HEK293 (cell line): ENCODE measurements around the gene DNAJB6.

Experiments used
- ZNF24 ChIP-seq: fragments of 450-650 bp; formaldehyde crosslinking; IDR thresholded peaks from 2 replicates; pipeline ENCODE4 v1.5.1; 2016; ENCODE audit warnings: missing biosample characterization, missing genetic modification characterization
- ZNF274 ChIP-seq, 2 experiments: fragments of 200-500 bp in 1 of 2; fragments of 450-650 bp in 1 of 2; sonication (Bioruptor generic) in 1 of 2; formaldehyde crosslinking in 1 of 2; IDR thresholded peaks; 2 replicates each; pipeline versions ENCODE4 v1.5.1 to v1.6.1; 2014 to 2016; ENCODE audit warnings: borderline replicate concordance in 1 of 2, inconsistent platforms in 1 of 2, low read length in 1 of 2, missing biosample characterization in 1 of 2, missing genetic modification characterization in 1 of 2
- ZNF501 ChIP-seq: fragments of 450-650 bp; formaldehyde crosslinking; IDR thresholded peaks from 2 replicates; pipeline ENCODE4 v1.5.1; 2016; ENCODE audit warnings: missing biosample characterization, missing genetic modification characterization
- TF ChIP-seq, protein P1 (sequence below): fragments of 450-650 bp; formaldehyde crosslinking; IDR thresholded peaks from 2 replicates; pipeline ENCODE4 v1.5.1; 2016; ENCODE audit warnings: missing biosample characterization, missing genetic modification characterization

GRCh38 chr7:157412491-157413180 lies 75.8 kb downstream of the DNAJB6 start:
- TF ChIP-seq, protein P1, sequence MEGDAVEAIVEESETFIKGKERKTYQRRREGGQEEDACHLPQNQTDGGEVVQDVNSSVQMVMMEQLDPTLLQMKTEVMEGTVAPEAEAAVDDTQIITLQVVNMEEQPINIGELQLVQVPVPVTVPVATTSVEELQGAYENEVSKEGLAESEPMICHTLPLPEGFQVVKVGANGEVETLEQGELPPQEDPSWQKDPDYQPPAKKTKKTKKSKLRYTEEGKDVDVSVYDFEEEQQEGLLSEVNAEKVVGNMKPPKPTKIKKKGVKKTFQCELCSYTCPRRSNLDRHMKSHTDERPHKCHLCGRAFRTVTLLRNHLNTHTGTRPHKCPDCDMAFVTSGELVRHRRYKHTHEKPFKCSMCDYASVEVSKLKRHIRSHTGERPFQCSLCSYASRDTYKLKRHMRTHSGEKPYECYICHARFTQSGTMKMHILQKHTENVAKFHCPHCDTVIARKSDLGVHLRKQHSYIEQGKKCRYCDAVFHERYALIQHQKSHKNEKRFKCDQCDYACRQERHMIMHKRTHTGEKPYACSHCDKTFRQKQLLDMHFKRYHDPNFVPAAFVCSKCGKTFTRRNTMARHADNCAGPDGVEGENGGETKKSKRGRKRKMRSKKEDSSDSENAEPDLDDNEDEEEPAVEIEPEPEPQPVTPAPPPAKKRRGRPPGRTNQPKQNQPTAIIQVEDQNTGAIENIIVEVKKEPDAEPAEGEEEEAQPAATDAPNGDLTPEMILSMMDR (tag by site-specific recombination): no peak
- TF ChIP-seq ZNF24 (tag by site-specific recombination): no peak
- no peak for TF ChIP-seq ZNF501 (tag by site-specific recombination)
- TF ChIP-seq ZNF274 (IDR thresholded peaks at IDR 0.05; ENCODE audit: low read length): no peak
- no peak for TF ChIP-seq ZNF274 (tag by site-specific recombination; IDR thresholded peaks at IDR 0.05; ENCODE audit: borderline replicate concordance)
